AG04450 (cell line): ENCODE data around the gene FMNL2. TPM values are rescaled to one million over a fixed set of nuclear protein-coding genes. Genes with fewer than 3 reads are reported as not detected.

Experiments
- CTCF ChIA-PET: fragments of 300-600, 350-600 bp; formaldehyde crosslinking; extraction: SDS; loops from one replicate; lab custom pipeline; 2022; ENCODE audit warnings: antibody characterized with exemption, inconsistent platforms; lab: Charles Lee
- POLR2A ChIA-PET: fragments of 350-600 bp; formaldehyde crosslinking; extraction: SDS; loops from one replicate; lab custom pipeline; 2021; ENCODE audit warnings: antibody characterized with exemption, inconsistent platforms; lab: Yijun Ruan, JAX
- DNase-seq: peaks from one replicate; pipeline ENCODE4 v3.0.0-alpha.2; 2011; ENCODE audit warnings: low read depth, low spot score
- H3K27ac ChIP-seq: one replicate; pipeline ENCODE4 v1.5.1; 2012; ENCODE audit warnings: low read depth, low read length, control low read depth
- H3K27me3 ChIP-seq: one replicate; pipeline ENCODE4 v1.6.0; 2012; ENCODE audit warnings: low read length; ENCODE audit not compliant: control insufficient read depth, insufficient read depth
- H3K4me3 ChIP-seq: 2 replicates; pipeline ENCODE4 v1.5.1; 2011; ENCODE audit warnings: mild to moderate bottlenecking, low read depth, low read length, control low read depth
- H3K9me3 ChIP-seq: 2 replicates; pipeline ENCODE4 v1.5.1; 2012; ENCODE audit warnings: low read length; ENCODE audit not compliant: control insufficient read depth, insufficient read depth
- CTCF ChIP-seq: IDR thresholded peaks from 2 replicates; pipeline ENCODE4 v1.5.1; 2011; ENCODE audit warnings: low read depth, low read length, control low read depth, inconsistent platforms
- polyA plus RNA-seq: library from polyadenylated mRNA; depleted of rRNA; stranded (reverse); fragments of >200 nt; gene quantifications from 2 replicates; pipeline ENCODE4 v1.2.3, GENCODE V29; 2011

Gene FMNL2
- polyA plus RNA-seq, 1 experiment, result 22.0 TPM

GRCh38 chr2:152343426-152343825, 8.5 kb downstream of the FMNL2 start:
- Histone ChIP-seq H3K27me3 (no peaks in the 10 kb centered on the region), H3K27ac (no peak overlapping the region), H3K4me3 (no peak overlapping the region), H3K9me3 (no peaks in the 10 kb centered on the region)
- POLR2A ChIA-PET, result no interaction called here
- CTCF ChIA-PET, result interaction anchor here (2.2 kb wide), 1 partner anchor 292 kb away, joined by 6 read pairs; no protein-coding TSS in a partner anchor
- no peak for TF ChIP-seq CTCF
- DNase-seq, result no peak

- no peak overlapping the region for H3K4me3 ChIP-seq
Observed at GRCh38 chr2:152344579-152345195, 9.7 kb downstream of the FMNL2 start.

GRCh38 chr2:152347076-152347475, 12.1 kb downstream of the FMNL2 start:
- no peak for TF ChIP-seq CTCF
- ChIA-PET CTCF (no interaction called here), POLR2A (no interaction called here)
- Histone ChIP-seq H3K4me3 (no peak overlapping the region), H3K9me3 (no peaks in the 10 kb centered on the region), H3K27ac (no peak overlapping the region), H3K27me3 (no peaks in the 10 kb centered on the region)
- DNase-seq, result no peak

More at GRCh38 chr2:152344579-152345195, 9.7 kb downstream of the FMNL2 start:
- CTCF ChIA-PET, result interaction anchor here (0.8 kb wide), 1 partner anchor 291 kb away, joined by 3 read pairs; no protein-coding TSS in a partner anchor
- TF ChIP-seq CTCF, result no peak
- H3K27ac ChIP-seq, result no peak overlapping the region
- POLR2A ChIA-PET, result no interaction called here
- no peak for DNase-seq
- no peaks in the 10 kb centered on the region for H3K27me3 ChIP-seq
- H3K9me3 ChIP-seq, result no peaks in the 10 kb centered on the region

- H3K9me3 ChIP-seq, result no peaks in the 10 kb centered on the region
- DNase-seq, result no peak
- no peak for TF ChIP-seq CTCF
- ChIA-PET POLR2A (no interaction called here), CTCF (no interaction called here)
- H3K27me3 ChIP-seq, result no peaks in the 10 kb centered on the region
- H3K27ac ChIP-seq, result no peak overlapping the region
- no peak overlapping the region for H3K4me3 ChIP-seq
Observed at GRCh38 chr2:152348388-152348787, 13.4 kb downstream of the FMNL2 start.

GRCh38 chr2:152349416-152349815, 14.4 kb downstream of the FMNL2 start:
- DNase-seq, result no peak
- POLR2A ChIA-PET, result no interaction called here
- H3K27ac ChIP-seq, result no peak overlapping the region
- CTCF ChIA-PET, result no interaction called here
- no peak overlapping the region for H3K4me3 ChIP-seq
- no peaks in the 10 kb centered on the region for H3K27me3 ChIP-seq
- H3K9me3 ChIP-seq, result no peaks in the 10 kb centered on the region
- TF ChIP-seq CTCF, result no peak
